Smooth muscle cell (in vitro differentiated cells): ENCODE data around the gene ERO1A. TPM values are rescaled to one million over a fixed set of nuclear protein-coding genes. Genes with fewer than 3 reads are reported as not detected.
A peak's percentile ranks its signal among the peaks of the same experiment; 100 is the strongest.

Experiments
- DNase-seq: peaks from one replicate; lab custom pipeline; 2025; ENCODE audit not compliant: unreplicated experiment; lab: John Stamatoyannopoulos, UW
- H2AFZ ChIP-seq: fragments of 200-600 bp; sonication (generic); 2 replicates; pipeline ENCODE4 v1.6.0; 2016; ENCODE audit warnings: antibody characterized with exemption, low read depth, mild to moderate bottlenecking
- H3F3A ChIP-seq: fragments of 200-600 bp; sonication (generic); 2 replicates; pipeline ENCODE4 v1.6.0; 2017; ENCODE audit warnings: antibody characterized with exemption, low read depth
- H3K27ac ChIP-seq: fragments of 200-600 bp; sonication (generic); 2 replicates; pipeline ENCODE4 v1.5.1; 2016; ENCODE audit warnings: low read depth, mild to moderate bottlenecking
- H3K27me3 ChIP-seq: fragments of 200-600 bp; sonication (generic); 2 replicates; pipeline ENCODE4 v1.6.1; 2016; ENCODE audit warnings: low read depth, mild to moderate bottlenecking
- H3K36me3 ChIP-seq: fragments of 200-600 bp; sonication (generic); 2 replicates; pipeline ENCODE4 v1.5.1; 2016; ENCODE audit warnings: low read depth
- H3K4me1 ChIP-seq: fragments of 200-600 bp; sonication (generic); 2 replicates; pipeline ENCODE4 v1.5.1; 2016; ENCODE audit warnings: low read depth
- H3K4me2 ChIP-seq: fragments of 200-600 bp; sonication (generic); 2 replicates; pipeline ENCODE4 v1.6.0; 2016; ENCODE audit warnings: mild to moderate bottlenecking
- H3K4me3 ChIP-seq: fragments of 200-600 bp; sonication (generic); 2 replicates; pipeline ENCODE4 v1.5.1; 2016; ENCODE audit warnings: mild to moderate bottlenecking
- H3K79me2 ChIP-seq: fragments of 200-600 bp; sonication (generic); 2 replicates; pipeline ENCODE4 v1.6.0; 2016; ENCODE audit warnings: low read depth, mild to moderate bottlenecking
- H3K9ac ChIP-seq: fragments of 200-600 bp; sonication (generic); 2 replicates; pipeline ENCODE4 v1.6.0; 2016; ENCODE audit warnings: low read depth
- H3K9me3 ChIP-seq: fragments of 200-600 bp; sonication (generic); replicated peaks from 2 replicates; pipeline ENCODE4 v1.5.1; 2016; ENCODE audit warnings: low read depth
- H4K20me1 ChIP-seq: fragments of 200-600 bp; sonication (generic); 2 replicates; pipeline ENCODE4 v1.6.0; 2016; ENCODE audit warnings: low read depth
- WGBS: methylation state at CpG from one replicate; pipeline ENCODE4 v1.1.7; 2016; ENCODE audit warnings: low lambda C conversion rate; 5-methylcytosine and 5-hydroxymethylcytosine counted together
- polyA plus RNA-seq: library from polyadenylated mRNA; unstranded; fragments of >200 nt; fragmentation: Nextera tagmentation; extraction: Ambion mirVana; gene quantifications from 2 replicates; pipeline ENCODE4 v1.2.1, GENCODE V29; 2016
- total RNA-seq: library from RNA; depleted of rRNA; stranded (reverse); fragments of >200 nt; gene quantifications from 2 replicates; pipeline ENCODE4 v1.2.3, GENCODE V29; 2014
- TF ChIP-seq, protein P1 (sequence below): fragments of 200-600 bp; sonication (generic); IDR thresholded peaks from 2 replicates; pipeline ENCODE4 v1.5.1; 2017; ENCODE audit warnings: borderline replicate concordance, mild to moderate bottlenecking, antibody characterized with exemption; ENCODE audit not compliant: insufficient read depth, poor library complexity, severe bottlenecking

Gene ERO1A
- total and polyA plus RNA-seq, 2 experiments from 2014 or later = 68.1 to 105 TPM

DNA sequence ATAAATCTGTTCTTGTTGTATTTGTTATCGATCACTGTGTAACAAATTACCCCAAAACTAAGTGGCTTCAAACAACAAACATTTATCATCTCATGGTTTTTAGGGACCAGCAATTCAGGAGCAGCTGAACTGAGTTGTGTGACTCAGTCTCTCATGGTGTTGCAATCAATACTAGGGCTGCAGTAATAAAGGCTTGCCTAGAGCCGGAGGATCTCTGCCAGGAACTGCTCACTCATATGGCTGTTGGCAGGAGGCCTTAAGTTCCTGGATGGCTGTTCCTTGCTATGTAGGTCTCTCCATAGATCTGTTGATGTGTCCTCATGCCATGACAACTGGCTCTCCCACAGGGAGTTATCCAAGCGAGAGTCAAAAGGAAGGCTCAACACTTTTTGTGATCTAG is 7.9 kb upstream of the ERO1A start:
- peaks cover 12% of the 10 kb centered on the region for H3K79me2 ChIP-seq
- no peaks in the 10 kb centered on the region for H3K36me3 ChIP-seq
- H3K9me3 ChIP-seq = no peaks in the 10 kb centered on the region
- no peaks in the 10 kb centered on the region for H3F3A ChIP-seq
- H3K4me3 ChIP-seq = no peak overlapping the region
- no peak overlapping the region for H3K27ac ChIP-seq
- no peak overlapping the region for H3K4me2 ChIP-seq
- peak overlapping the region; percentile 34 for H2AFZ ChIP-seq
- TF ChIP-seq, protein P1, sequence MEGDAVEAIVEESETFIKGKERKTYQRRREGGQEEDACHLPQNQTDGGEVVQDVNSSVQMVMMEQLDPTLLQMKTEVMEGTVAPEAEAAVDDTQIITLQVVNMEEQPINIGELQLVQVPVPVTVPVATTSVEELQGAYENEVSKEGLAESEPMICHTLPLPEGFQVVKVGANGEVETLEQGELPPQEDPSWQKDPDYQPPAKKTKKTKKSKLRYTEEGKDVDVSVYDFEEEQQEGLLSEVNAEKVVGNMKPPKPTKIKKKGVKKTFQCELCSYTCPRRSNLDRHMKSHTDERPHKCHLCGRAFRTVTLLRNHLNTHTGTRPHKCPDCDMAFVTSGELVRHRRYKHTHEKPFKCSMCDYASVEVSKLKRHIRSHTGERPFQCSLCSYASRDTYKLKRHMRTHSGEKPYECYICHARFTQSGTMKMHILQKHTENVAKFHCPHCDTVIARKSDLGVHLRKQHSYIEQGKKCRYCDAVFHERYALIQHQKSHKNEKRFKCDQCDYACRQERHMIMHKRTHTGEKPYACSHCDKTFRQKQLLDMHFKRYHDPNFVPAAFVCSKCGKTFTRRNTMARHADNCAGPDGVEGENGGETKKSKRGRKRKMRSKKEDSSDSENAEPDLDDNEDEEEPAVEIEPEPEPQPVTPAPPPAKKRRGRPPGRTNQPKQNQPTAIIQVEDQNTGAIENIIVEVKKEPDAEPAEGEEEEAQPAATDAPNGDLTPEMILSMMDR = no peak
- no peaks in the 10 kb centered on the region for H3K27me3 ChIP-seq
- peaks cover 7% of the 10 kb centered on the region for H4K20me1 ChIP-seq
- no peak for DNase-seq
- H3K4me1 ChIP-seq = peaks cover 5% of the 10 kb centered on the region
- 73% methylated on average over 3 of the region's 3 CpGs for WGBS
- H3K9ac ChIP-seq = no peak overlapping the region

DNA sequence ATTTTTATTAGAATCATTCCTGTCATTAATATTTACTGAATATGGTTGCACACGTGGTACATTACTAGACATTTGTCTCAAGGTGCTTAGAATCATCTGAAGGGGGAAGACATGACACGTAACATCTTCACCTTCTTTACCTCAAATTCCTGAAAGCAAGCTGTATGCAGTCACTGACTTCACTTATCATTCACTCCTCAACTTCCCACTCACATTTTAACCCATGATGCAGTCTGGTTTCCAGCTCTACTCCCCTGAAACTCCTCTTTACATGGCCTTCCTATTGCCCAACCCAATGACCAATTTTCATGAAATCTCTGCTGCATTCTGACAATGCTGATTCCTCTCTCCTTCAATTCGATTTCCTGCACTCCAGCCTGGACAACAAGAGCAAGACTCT is 5.9 kb upstream of the ERO1A start:
- Histone ChIP-seq H3K4me2 (no peak overlapping the region), H3K9me3 (no peaks in the 10 kb centered on the region), H3K27ac (no peak overlapping the region), H4K20me1 (no peaks in the 10 kb centered on the region), H3K79me2 (no peaks in the 10 kb centered on the region), H3F3A (no peaks in the 10 kb centered on the region), H3K4me1 (no peaks in the 10 kb centered on the region), H3K4me3 (no peak overlapping the region), H3K9ac (no peak overlapping the region), H3K27me3 (no peaks in the 10 kb centered on the region), H2AFZ (peak overlapping the region; percentile 23), H3K36me3 (no peaks in the 10 kb centered on the region)
- WGBS = 77% methylated on average over 3 of the region's 3 CpGs
- DNase-seq = no peak
- TF ChIP-seq, protein P1 = no peak

DNA sequence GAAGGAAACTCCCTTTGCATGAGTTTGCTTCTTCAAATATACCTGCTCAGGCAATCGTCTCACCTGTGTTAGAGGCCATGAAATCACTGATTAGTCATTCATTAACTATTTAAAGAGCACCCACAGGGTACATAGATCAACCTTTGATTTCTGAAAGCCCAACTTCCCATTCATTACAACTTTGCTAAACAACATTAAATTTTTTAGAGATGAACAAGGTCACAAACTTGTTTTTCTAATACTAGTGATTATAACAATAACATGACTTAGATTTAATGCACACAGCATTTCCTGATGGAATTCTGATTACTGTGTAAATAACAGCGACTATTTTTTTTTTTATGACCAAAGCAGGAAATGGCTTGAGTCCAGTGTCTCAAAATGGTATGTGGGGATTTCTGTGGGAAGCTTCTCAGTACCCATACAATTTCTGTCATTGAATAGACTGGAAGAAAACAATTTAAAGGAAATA is 5.4 kb upstream of the ERO1A start:
- no peaks in the 10 kb centered on the region for H3F3A ChIP-seq
- no peak for DNase-seq
- WGBS = 48% methylated on average over 2 of the region's 2 CpGs
- no peaks in the 10 kb centered on the region for H3K9me3 ChIP-seq
- H3K4me2 ChIP-seq = no peak overlapping the region
- no peaks in the 10 kb centered on the region for H3K27me3 ChIP-seq
- H3K4me1 ChIP-seq = no peaks in the 10 kb centered on the region
- TF ChIP-seq, protein P1 = no peak
- H3K9ac ChIP-seq = no peak overlapping the region
- no peaks in the 10 kb centered on the region for H4K20me1 ChIP-seq
- no peaks in the 10 kb centered on the region for H3K79me2 ChIP-seq
- H3K4me3 ChIP-seq = no peak overlapping the region
- H3K27ac ChIP-seq = no peak overlapping the region
- H3K36me3 ChIP-seq = no peaks in the 10 kb centered on the region
- H2AFZ ChIP-seq = peak overlapping the region; percentile 63

DNA sequence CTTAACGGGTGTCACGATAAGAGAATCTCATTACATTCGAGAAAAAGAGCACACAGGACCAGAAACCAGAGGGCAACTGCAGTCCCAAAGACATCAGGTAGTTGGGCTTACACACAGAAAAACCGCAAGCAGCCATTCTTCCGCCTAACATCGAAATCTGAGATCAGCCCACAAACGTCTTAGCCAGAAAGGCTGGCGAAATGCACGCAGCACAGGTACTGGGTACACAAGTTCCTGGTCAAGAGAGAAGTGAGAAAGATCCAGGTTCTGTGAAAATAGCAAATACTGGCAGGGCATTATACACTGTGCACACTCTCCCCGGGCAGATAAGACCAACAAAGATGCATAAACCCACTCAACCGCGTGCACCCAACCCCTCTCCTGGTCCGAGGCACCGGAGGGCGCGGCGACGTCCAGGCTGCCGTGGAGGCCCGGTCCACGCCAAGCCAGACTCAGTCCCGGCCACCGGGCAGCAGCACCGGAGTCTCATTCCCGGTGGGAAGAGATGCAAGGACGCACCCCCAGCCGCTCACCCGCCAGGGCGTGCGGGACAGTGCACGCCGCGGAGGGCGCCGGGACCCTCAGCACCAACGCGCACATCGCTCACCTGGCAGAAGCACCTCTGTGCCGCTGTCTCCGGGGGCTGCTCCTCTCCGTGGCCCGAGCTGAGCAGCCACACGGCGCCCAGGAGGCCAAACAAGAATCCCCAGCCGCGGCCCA is 437 bp downstream of the ERO1A start:
- Histone ChIP-seq H3K36me3 (no peaks in the 10 kb centered on the region), H3K27ac (peak overlapping the region; percentile 91), H3K4me1 (peaks cover 14% of the 10 kb centered on the region), H3K4me2 (peak overlapping the region; percentile 93), H3K27me3 (no peaks in the 10 kb centered on the region), H3F3A (no peaks in the 10 kb centered on the region), H3K9me3 (no peaks in the 10 kb centered on the region), H3K9ac (peak overlapping the region; percentile 89), H4K20me1 (peaks cover 47% of the 10 kb centered on the region), H3K79me2 (peaks cover 47% of the 10 kb centered on the region), H3K4me3 (peak overlapping the region; percentile 88), H2AFZ (peak overlapping the region; percentile 95)
- WGBS = under 1% methylated on average over 43 of the region's 46 CpGs
- no peak for DNase-seq
- TF ChIP-seq, protein P1 = no peak
